ENCODE data around the gene KIRREL3.

The KIRREL3 gene

GRCh38 chr11:126874276-126874675, 126.3 kb downstream of the KIRREL3 start:
- Histone ChIP-seq H3K9ac (ENCODE audit: low read length) (no peak overlapping the region), H3K27ac (ENCODE audit: low read depth, low read length) (no peak overlapping the region), H3K27me3 (ENCODE audit: insufficient read depth, low read length, poor library complexity) (no peaks in the 10 kb centered on the region), H3K4me1 (ENCODE audit: control insufficient read depth, low read depth, low read length) (no peaks in the 10 kb centered on the region), H3K79me1 (ENCODE audit: low read length) (no peaks in the 10 kb centered on the region), H3K4me2 (ENCODE audit: low read length) (no peak overlapping the region), H2BK120ac (ENCODE audit: low read depth, low read length) (no peak overlapping the region), H3K36me3 (ENCODE audit: control insufficient read depth, insufficient read depth, low read length) (no peaks in the 10 kb centered on the region), H2AK5ac (ENCODE audit: low read length) (no peak overlapping the region), H4K8ac (ENCODE audit: low read depth, low read length) (no peak overlapping the region), H4K5ac (ENCODE audit: low read length) (no peak overlapping the region), H2BK5ac (ENCODE audit: low read length) (no peak overlapping the region), H3K4ac (ENCODE audit: low read depth, low read length) (no peak overlapping the region), H3K18ac (ENCODE audit: low read length) (no peak overlapping the region), H3K56ac (ENCODE audit: low read length) (no peak overlapping the region), H2BK15ac (replicated peaks; ENCODE audit: low read depth) (no peak overlapping the region), H3K79me2 (ENCODE audit: control insufficient read depth, insufficient read depth, low read length) (no peaks in the 10 kb centered on the region), H3K4me3 (ENCODE audit: low read length) (no peak overlapping the region), H3K23ac (ENCODE audit: low read length) (no peak overlapping the region)
- DNase-seq = no peak
- no CpG with 5 or more reads among the region's 3 CpGs for WGBS (ENCODE audit: extremely low coverage, insufficient coverage, low lambda C conversion rate)

- no peak overlapping the region for H3K9ac ChIP-seq (ENCODE audit: low read length)
- H4K5ac ChIP-seq (ENCODE audit: low read length) = no peak overlapping the region
- no peak for DNase-seq
- H2AK5ac ChIP-seq (ENCODE audit: low read length) = no peak overlapping the region
- no peaks in the 10 kb centered on the region for H3K27me3 ChIP-seq (ENCODE audit: insufficient read depth, low read length, poor library complexity)
- H2BK5ac ChIP-seq (ENCODE audit: low read length) = no peak overlapping the region
- H2BK120ac ChIP-seq (ENCODE audit: low read depth, low read length) = no peak overlapping the region
- no peak overlapping the region for H3K18ac ChIP-seq (ENCODE audit: low read length)
- H3K4me1 ChIP-seq (ENCODE audit: control insufficient read depth, low read depth, low read length) = no peaks in the 10 kb centered on the region
- no peak overlapping the region for H3K4ac ChIP-seq (ENCODE audit: low read depth, low read length)
- no peaks in the 10 kb centered on the region for H3K79me1 ChIP-seq (ENCODE audit: low read length)
- no peak overlapping the region for H3K27ac ChIP-seq (ENCODE audit: low read depth, low read length)
- H2BK15ac ChIP-seq (replicated peaks; ENCODE audit: low read depth) = no peak overlapping the region
- no peaks in the 10 kb centered on the region for H3K36me3 ChIP-seq (ENCODE audit: control insufficient read depth, insufficient read depth, low read length)
- no peak overlapping the region for H3K4me3 ChIP-seq (ENCODE audit: low read length)
- H3K79me2 ChIP-seq (ENCODE audit: control insufficient read depth, insufficient read depth, low read length) = no peaks in the 10 kb centered on the region
- no peak overlapping the region for H3K23ac ChIP-seq (ENCODE audit: low read length)
- H4K8ac ChIP-seq (ENCODE audit: low read depth, low read length) = no peak overlapping the region
- H3K4me2 ChIP-seq (ENCODE audit: low read length) = no peak overlapping the region
- no peak overlapping the region for H3K56ac ChIP-seq (ENCODE audit: low read length)
These were observed 128.8 kb downstream of the KIRREL3 start for GRCh38 chr11:126871792-126872191.

- no peaks in the 10 kb centered on the region for H3K79me1 ChIP-seq (ENCODE audit: low read length)
- no CpG with 5 or more reads among the region's 4 CpGs for WGBS (ENCODE audit: extremely low coverage, insufficient coverage, low lambda C conversion rate)
These were observed 130.5 kb downstream of the KIRREL3 start for GRCh38 chr11:126870021-126870420.

GRCh38 chr11:126868741-126869140, 131.8 kb downstream of the KIRREL3 start:
- no CpG with 5 or more reads among the region's 1 CpG for WGBS (ENCODE audit: extremely low coverage, insufficient coverage, low lambda C conversion rate)
- H3K36me3 ChIP-seq (ENCODE audit: control insufficient read depth, insufficient read depth, low read length) = no peaks in the 10 kb centered on the region

More at GRCh38 chr11:126870021-126870420, 130.5 kb downstream of the KIRREL3 start:
- Histone ChIP-seq H3K79me2 (ENCODE audit: control insufficient read depth, insufficient read depth, low read length) (no peaks in the 10 kb centered on the region), H3K4me3 (ENCODE audit: low read length) (no peak overlapping the region), H3K4ac (ENCODE audit: low read depth, low read length) (no peak overlapping the region), H3K18ac (ENCODE audit: low read length) (no peak overlapping the region), H4K8ac (ENCODE audit: low read depth, low read length) (no peak overlapping the region), H4K5ac (ENCODE audit: low read length) (no peak overlapping the region), H3K56ac (ENCODE audit: low read length) (no peak overlapping the region), H2BK120ac (ENCODE audit: low read depth, low read length) (no peak overlapping the region), H3K27me3 (ENCODE audit: insufficient read depth, low read length, poor library complexity) (no peaks in the 10 kb centered on the region), H3K9ac (ENCODE audit: low read length) (no peak overlapping the region), H2AK5ac (ENCODE audit: low read length) (no peak overlapping the region), H2BK5ac (ENCODE audit: low read length) (no peak overlapping the region), H3K36me3 (ENCODE audit: control insufficient read depth, insufficient read depth, low read length) (no peaks in the 10 kb centered on the region), H2BK15ac (replicated peaks; ENCODE audit: low read depth) (no peak overlapping the region), H3K23ac (ENCODE audit: low read length) (no peak overlapping the region), H3K4me1 (ENCODE audit: control insufficient read depth, low read depth, low read length) (no peaks in the 10 kb centered on the region), H3K27ac (ENCODE audit: low read depth, low read length) (no peak overlapping the region), H3K4me2 (ENCODE audit: low read length) (no peak overlapping the region)
- DNase-seq = no peak

GRCh38 chr11:126864934-126865333, 135.6 kb downstream of the KIRREL3 start:
- H3K9ac ChIP-seq (ENCODE audit: low read length) = no peak overlapping the region
- no peak overlapping the region for H3K56ac ChIP-seq (ENCODE audit: low read length)
- no peak overlapping the region for H3K23ac ChIP-seq (ENCODE audit: low read length)
- H3K27ac ChIP-seq (ENCODE audit: low read depth, low read length) = no peak overlapping the region
- H2BK5ac ChIP-seq (ENCODE audit: low read length) = no peak overlapping the region
- no peak overlapping the region for H4K8ac ChIP-seq (ENCODE audit: low read depth, low read length)
- no peak overlapping the region for H3K4ac ChIP-seq (ENCODE audit: low read depth, low read length)
- no peak overlapping the region for H2AK5ac ChIP-seq (ENCODE audit: low read length)
- H3K4me1 ChIP-seq (ENCODE audit: control insufficient read depth, low read depth, low read length) = no peaks in the 10 kb centered on the region
- H3K79me1 ChIP-seq (ENCODE audit: low read length) = no peaks in the 10 kb centered on the region
- no peaks in the 10 kb centered on the region for H3K36me3 ChIP-seq (ENCODE audit: control insufficient read depth, insufficient read depth, low read length)
- H4K5ac ChIP-seq (ENCODE audit: low read length) = no peak overlapping the region
- H3K27me3 ChIP-seq (ENCODE audit: insufficient read depth, low read length, poor library complexity) = no peaks in the 10 kb centered on the region
- no peaks in the 10 kb centered on the region for H3K79me2 ChIP-seq (ENCODE audit: control insufficient read depth, insufficient read depth, low read length)
- H2BK15ac ChIP-seq (replicated peaks; ENCODE audit: low read depth) = no peak overlapping the region
- no peak overlapping the region for H3K4me3 ChIP-seq (ENCODE audit: low read length)
- H3K4me2 ChIP-seq (ENCODE audit: low read length) = no peak overlapping the region
- WGBS (ENCODE audit: extremely low coverage, insufficient coverage, low lambda C conversion rate) = no CpG with 5 or more reads among the region's 4 CpGs
- no peak for DNase-seq
- H2BK120ac ChIP-seq (ENCODE audit: low read depth, low read length) = no peak overlapping the region
- no peak overlapping the region for H3K18ac ChIP-seq (ENCODE audit: low read length)

More at GRCh38 chr11:126868741-126869140, 131.8 kb downstream of the KIRREL3 start:
- Histone ChIP-seq H3K56ac (ENCODE audit: low read length) (no peak overlapping the region), H3K27me3 (ENCODE audit: insufficient read depth, low read length, poor library complexity) (no peaks in the 10 kb centered on the region), H3K4me1 (ENCODE audit: control insufficient read depth, low read depth, low read length) (no peaks in the 10 kb centered on the region), H3K4me3 (ENCODE audit: low read length) (no peak overlapping the region), H3K23ac (ENCODE audit: low read length) (no peak overlapping the region), H3K79me2 (ENCODE audit: control insufficient read depth, insufficient read depth, low read length) (no peaks in the 10 kb centered on the region), H3K18ac (ENCODE audit: low read length) (no peak overlapping the region), H4K5ac (ENCODE audit: low read length) (no peak overlapping the region), H2BK15ac (replicated peaks; ENCODE audit: low read depth) (no peak overlapping the region), H4K8ac (ENCODE audit: low read depth, low read length) (no peak overlapping the region), H3K4ac (ENCODE audit: low read depth, low read length) (no peak overlapping the region), H2BK5ac (ENCODE audit: low read length) (no peak overlapping the region), H3K4me2 (ENCODE audit: low read length) (no peak overlapping the region), H2AK5ac (ENCODE audit: low read length) (no peak overlapping the region), H2BK120ac (ENCODE audit: low read depth, low read length) (no peak overlapping the region), H3K79me1 (ENCODE audit: low read length) (no peaks in the 10 kb centered on the region), H3K9ac (ENCODE audit: low read length) (no peak overlapping the region), H3K27ac (ENCODE audit: low read depth, low read length) (no peak overlapping the region)
- no peak for DNase-seq

GRCh38 chr11:126863294-126863997, 137.1 kb downstream of the KIRREL3 start:
- Histone ChIP-seq H3K27ac (ENCODE audit: low read depth, low read length) (no peak overlapping the region), H3K4me3 (ENCODE audit: low read length) (no peak overlapping the region), H4K5ac (ENCODE audit: low read length) (no peak overlapping the region), H3K4me2 (ENCODE audit: low read length) (no peak overlapping the region), H3K4ac (ENCODE audit: low read depth, low read length) (no peak overlapping the region), H3K4me1 (ENCODE audit: control insufficient read depth, low read depth, low read length) (no peaks in the 10 kb centered on the region), H3K79me2 (ENCODE audit: control insufficient read depth, insufficient read depth, low read length) (no peaks in the 10 kb centered on the region), H2BK120ac (ENCODE audit: low read depth, low read length) (no peak overlapping the region), H3K18ac (ENCODE audit: low read length) (no peak overlapping the region), H2BK15ac (replicated peaks; ENCODE audit: low read depth) (no peak overlapping the region), H3K36me3 (ENCODE audit: control insufficient read depth, insufficient read depth, low read length) (no peaks in the 10 kb centered on the region), H3K79me1 (ENCODE audit: low read length) (no peaks in the 10 kb centered on the region), H2AK5ac (ENCODE audit: low read length) (no peak overlapping the region), H3K27me3 (ENCODE audit: insufficient read depth, low read length, poor library complexity) (no peaks in the 10 kb centered on the region), H3K23ac (ENCODE audit: low read length) (no peak overlapping the region), H2BK5ac (ENCODE audit: low read length) (no peak overlapping the region), H4K8ac (ENCODE audit: low read depth, low read length) (no peak overlapping the region), H3K9ac (ENCODE audit: low read length) (no peak overlapping the region), H3K56ac (ENCODE audit: low read length) (no peak overlapping the region)
- DNase-seq = no peak
- 100% methylated on average over 18 of the region's 21 CpGs for WGBS (ENCODE audit: extremely low coverage, insufficient coverage, low lambda C conversion rate)
